Measurements from ENCODE around the gene GOLGA6L24. TPM values are rescaled to one million over a fixed set of nuclear protein-coding genes. Genes with fewer than 3 reads are reported as not detected.
"Not testable (repeated sequence)": the region's sequence is repeated elsewhere in the genome, so short reads cannot be mapped to it uniquely, and the experiment has no call there.

Gene GOLGA6L24
- total RNA-seq, 1 experiment from 2014 or later: not detected

DNA sequence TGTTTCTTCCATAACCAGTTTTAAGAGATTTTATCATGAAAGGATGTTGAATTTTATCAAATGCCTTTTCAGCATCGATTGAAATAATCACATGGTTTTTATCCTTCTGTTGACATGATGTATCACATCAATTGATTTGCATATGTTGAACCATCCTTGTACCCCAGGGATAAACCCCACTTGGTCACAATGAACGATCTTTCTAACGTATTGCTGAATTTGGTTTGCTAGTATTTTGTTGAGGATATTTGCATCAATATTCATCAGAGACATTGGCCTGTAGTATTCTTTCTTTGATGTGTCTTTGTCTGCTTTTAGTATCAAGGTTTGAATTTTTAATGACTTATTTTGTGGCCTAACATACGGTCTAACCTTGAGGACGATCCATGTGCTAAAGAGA, 49.2 kb downstream of the GOLGA6L24 start:
- DNase-seq; H3K4me1 Mint-ChIP-seq (ENCODE audit: low read depth, unreplicated experiment); CTCF ChIA-PET; BruUV-seq (replicated peaks); intact Hi-C loops (cut with micrococcal nuclease; ENCODE audit: unreplicated experiment); H3K9me3 ChIP-seq; H3K27ac Mint-ChIP-seq (ENCODE audit: unreplicated experiment); H3K4me1 ChIP-seq; H3K4me3 Mint-ChIP-seq (ENCODE audit: unreplicated experiment); POLR2A ChIA-PET; H3K36me3 ChIP-seq (ENCODE audit: control insufficient read depth, insufficient read depth, low read length); H3K27me3 Mint-ChIP-seq (ENCODE audit: insufficient read depth, unreplicated experiment); H3K4me3 ChIP-seq (ENCODE audit: low read depth, low read length); H3K27me3 ChIP-seq (replicated peaks; ENCODE audit: control insufficient read depth, insufficient read depth, low read length): not testable (repeated sequence)
- peaks cover 25% of the 10 kb centered on the region for H3K9me3 Mint-ChIP-seq (ENCODE audit: unreplicated experiment)
- peaks cover 60% of the 10 kb centered on the region for H3K36me3 Mint-ChIP-seq (ENCODE audit: insufficient read depth, unreplicated experiment)

Other genes starting within 250 kb of the GOLGA6L24 start
- gene HERC2, start 35.9 kb downstream of the GOLGA6L24 start, total RNA-seq (2022): 76.9 and 81.1 TPM in 2 replicates
- not detected in 2 replicates for gene GOLGA8F, start 20.6 kb upstream of the GOLGA6L24 start, total RNA-seq (2022)
- gene GOLGA8G, start 174.9 kb upstream of the GOLGA6L24 start, total RNA-seq (2022): not detected in 2 replicates
- gene GOLGA6L25, start 195.5 kb upstream of the GOLGA6L24 start, total RNA-seq (2022): not detected in 2 replicates

Data from Caco-2 (cell line).